Neural cell (in vitro differentiated cells): ENCODE results near the gene STRA6. TPM values are rescaled to one million over a fixed set of nuclear protein-coding genes. Genes with fewer than 3 reads are reported as not detected.

Experiments
- H2AFZ ChIP-seq: fragments of 200-600, 300-800 bp; sonication (generic), shearing (Covaris generic); 2 replicates; pipeline ENCODE4 v1.6.0; 2014; ENCODE audit warnings: low read depth, mild to moderate bottlenecking, antibody characterized with exemption, low read length, moderate library complexity
- H3F3A ChIP-seq: fragments of 200-600 bp; shearing (Covaris generic); 2 replicates; pipeline ENCODE4 v1.6.1; 2016; ENCODE audit warnings: mild to moderate bottlenecking, moderate library complexity, mixed read lengths, antibody characterized with exemption, low read length; ENCODE audit not compliant: insufficient read depth, poor library complexity, severe bottlenecking
- H3K27ac ChIP-seq: fragments of 200-600, 300-800 bp; sonication (generic), shearing (Covaris generic); 2 replicates; pipeline ENCODE4 v1.5.1; 2014; ENCODE audit warnings: mild to moderate bottlenecking, low read length, moderate library complexity
- H3K27me3 ChIP-seq: fragments of 300-800, 200-600 bp; sonication (generic), shearing (Covaris generic); 2 replicates; pipeline ENCODE4 v1.6.0; 2014; ENCODE audit warnings: mild to moderate bottlenecking, low read depth, low read length, moderate library complexity; ENCODE audit not compliant: insufficient read depth
- H3K36me3 ChIP-seq: fragments of 300-800, 200-600 bp; sonication (generic), shearing (Covaris generic); 2 replicates; pipeline ENCODE4 v1.5.1; 2014; ENCODE audit warnings: mild to moderate bottlenecking, antibody characterized with exemption, low read length, moderate library complexity; ENCODE audit not compliant: insufficient read depth
- H3K4me2 ChIP-seq: fragments of 300-800, 200-600 bp; sonication (generic), shearing (Covaris generic); 2 replicates; pipeline ENCODE4 v1.6.0; 2014; ENCODE audit warnings: mild to moderate bottlenecking, low read length
- H3K4me3 ChIP-seq: fragments of 300-800, 200-600 bp; sonication (generic), shearing (Covaris generic); 2 replicates; pipeline ENCODE4 v1.5.1; 2014; ENCODE audit warnings: mild to moderate bottlenecking, low read length, moderate library complexity
- H3K79me2 ChIP-seq: fragments of 200-600 bp; shearing (Covaris generic); replicated peaks from 2 replicates; pipeline ENCODE4 v1.6.0; 2014; ENCODE audit warnings: mild to moderate bottlenecking, low read length, moderate library complexity; ENCODE audit not compliant: insufficient read depth
- H3K9ac ChIP-seq: fragments of 300-800, 200-600 bp; sonication (generic), shearing (Covaris generic); 2 replicates; pipeline ENCODE4 v1.6.1; 2016; ENCODE audit warnings: mild to moderate bottlenecking, low read length, mixed read lengths
- H3K9me2 ChIP-seq: fragments of 200-600 bp; shearing (Covaris generic); 2 replicates; pipeline ENCODE4 v1.6.1; 2016; ENCODE audit warnings: mild to moderate bottlenecking, low read length, mixed read lengths; ENCODE audit not compliant: insufficient read depth
- H3K9me3 ChIP-seq: fragments of 200-600, 300-800 bp; sonication (generic), shearing (Covaris generic); 2 replicates; pipeline ENCODE4 v1.6.1; 2016; ENCODE audit warnings: mild to moderate bottlenecking, mixed run types, low read length, moderate library complexity, mixed read lengths
- H4K20me1 ChIP-seq: fragments of 200-600 bp; shearing (Covaris generic); 2 replicates; pipeline ENCODE4 v1.6.1; 2016; ENCODE audit warnings: mild to moderate bottlenecking, mixed run types; ENCODE audit not compliant: insufficient read depth
- EP300 ChIP-seq: fragments of 450-650 bp; conservative IDR thresholded peaks from 2 replicates; pipeline ENCODE4 v1.6.1; 2014; ENCODE audit warnings: antibody characterized with exemption, mild to moderate bottlenecking, moderate library complexity; ENCODE audit not compliant: poor library complexity, severe bottlenecking
- EZH2 ChIP-seq: fragments of 200-600, 300-800 bp; shearing (Covaris generic), sonication (generic); IDR thresholded peaks from 2 replicates; pipeline ENCODE4 v1.6.1; 2014; ENCODE audit warnings: antibody characterized with exemption, low read length, borderline replicate concordance, mild to moderate bottlenecking; ENCODE audit not compliant: insufficient read depth, poor library complexity, severe bottlenecking
- MXI1 ChIP-seq: fragments of 450-650 bp; conservative IDR thresholded peaks from 2 replicates; pipeline ENCODE4 v1.6.1; 2014; ENCODE audit warnings: antibody characterized with exemption, mild to moderate bottlenecking; ENCODE audit not compliant: poor library complexity, severe bottlenecking
- POLR2AphosphoS5 ChIP-seq: IDR thresholded peaks from 2 replicates; pipeline ENCODE4 v1.6.1; 2012
- RAD21 ChIP-seq: fragments of 450-650 bp; conservative IDR thresholded peaks from 2 replicates; pipeline ENCODE4 v1.6.1; 2014; ENCODE audit warnings: antibody characterized with exemption, mild to moderate bottlenecking, moderate library complexity
- SMC3 ChIP-seq: fragments of 450-650 bp; conservative IDR thresholded peaks from 2 replicates; pipeline ENCODE4 v1.6.1; 2014; ENCODE audit warnings: antibody characterized with exemption, mild to moderate bottlenecking, moderate library complexity; ENCODE audit not compliant: poor library complexity
- TAF1 ChIP-seq: IDR thresholded peaks from 2 replicates; pipeline ENCODE4 v1.6.1; 2012; ENCODE audit warnings: low read depth
- polyA plus RNA-seq: library from polyadenylated mRNA; depleted of rRNA; stranded (reverse); fragments of >200 nt; gene quantifications from 2 replicates; pipeline ENCODE4 v1.2.3, GENCODE V29; 2014
- TF ChIP-seq, protein P1 (sequence below): IDR thresholded peaks from 2 replicates; pipeline ENCODE4 v1.6.1; 2012; ENCODE audit warnings: borderline replicate concordance
- TF ChIP-seq, protein P2 (sequence below): fragments of 450-650 bp; IDR thresholded peaks from 2 replicates; pipeline ENCODE4 v1.5.1; 2014; ENCODE audit warnings: antibody characterized with exemption, mild to moderate bottlenecking, moderate library complexity; ENCODE audit not compliant: poor library complexity, severe bottlenecking

The STRA6 gene
- polyA plus RNA-seq, 1 donor from 2014 or later: 4.4 TPM

DNA sequence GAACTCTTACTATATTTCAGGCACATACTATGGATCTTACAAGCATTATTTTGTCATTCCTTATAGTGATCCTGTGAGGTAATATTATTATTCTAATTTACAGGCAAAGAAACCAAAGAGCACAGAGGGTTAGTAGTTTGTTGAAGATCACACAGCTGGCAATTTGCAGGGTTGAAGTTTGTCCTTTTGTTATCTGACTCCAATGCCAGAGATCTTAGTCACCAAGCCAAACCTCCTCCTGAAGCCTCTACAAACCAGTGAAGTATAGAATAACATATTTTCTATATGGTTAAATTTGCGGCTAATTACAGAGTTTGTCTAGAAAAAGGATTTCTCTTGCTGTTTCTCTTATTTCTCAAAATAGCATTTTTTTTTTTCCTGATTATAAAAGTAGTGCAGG lies 61.0 kb downstream of the STRA6 start:
- no peaks in the 10 kb centered on the region for H3K27me3 ChIP-seq
- H4K20me1 ChIP-seq: no peaks in the 10 kb centered on the region
- no peak overlapping the region for H3K27ac ChIP-seq
- no peaks in the 10 kb centered on the region for H3K36me3 ChIP-seq
- no peaks in the 10 kb centered on the region for H3K9me2 ChIP-seq
- peaks cover 3% of the 10 kb centered on the region for H3K9me3 ChIP-seq
- peaks cover 31% of the 10 kb centered on the region for H3K79me2 ChIP-seq
- TF ChIP-seq, protein P1, sequence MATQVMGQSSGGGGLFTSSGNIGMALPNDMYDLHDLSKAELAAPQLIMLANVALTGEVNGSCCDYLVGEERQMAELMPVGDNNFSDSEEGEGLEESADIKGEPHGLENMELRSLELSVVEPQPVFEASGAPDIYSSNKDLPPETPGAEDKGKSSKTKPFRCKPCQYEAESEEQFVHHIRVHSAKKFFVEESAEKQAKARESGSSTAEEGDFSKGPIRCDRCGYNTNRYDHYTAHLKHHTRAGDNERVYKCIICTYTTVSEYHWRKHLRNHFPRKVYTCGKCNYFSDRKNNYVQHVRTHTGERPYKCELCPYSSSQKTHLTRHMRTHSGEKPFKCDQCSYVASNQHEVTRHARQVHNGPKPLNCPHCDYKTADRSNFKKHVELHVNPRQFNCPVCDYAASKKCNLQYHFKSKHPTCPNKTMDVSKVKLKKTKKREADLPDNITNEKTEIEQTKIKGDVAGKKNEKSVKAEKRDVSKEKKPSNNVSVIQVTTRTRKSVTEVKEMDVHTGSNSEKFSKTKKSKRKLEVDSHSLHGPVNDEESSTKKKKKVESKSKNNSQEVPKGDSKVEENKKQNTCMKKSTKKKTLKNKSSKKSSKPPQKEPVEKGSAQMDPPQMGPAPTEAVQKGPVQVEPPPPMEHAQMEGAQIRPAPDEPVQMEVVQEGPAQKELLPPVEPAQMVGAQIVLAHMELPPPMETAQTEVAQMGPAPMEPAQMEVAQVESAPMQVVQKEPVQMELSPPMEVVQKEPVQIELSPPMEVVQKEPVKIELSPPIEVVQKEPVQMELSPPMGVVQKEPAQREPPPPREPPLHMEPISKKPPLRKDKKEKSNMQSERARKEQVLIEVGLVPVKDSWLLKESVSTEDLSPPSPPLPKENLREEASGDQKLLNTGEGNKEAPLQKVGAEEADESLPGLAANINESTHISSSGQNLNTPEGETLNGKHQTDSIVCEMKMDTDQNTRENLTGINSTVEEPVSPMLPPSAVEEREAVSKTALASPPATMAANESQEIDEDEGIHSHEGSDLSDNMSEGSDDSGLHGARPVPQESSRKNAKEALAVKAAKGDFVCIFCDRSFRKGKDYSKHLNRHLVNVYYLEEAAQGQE: no peak
- TF ChIP-seq TAF1 (no peak), POLR2AphosphoS5 (no peak), EZH2 (no peak), EP300 (no peak), RAD21 (no peak), MXI1 (no peak), SMC3 (no peak)
- TF ChIP-seq, protein P2, sequence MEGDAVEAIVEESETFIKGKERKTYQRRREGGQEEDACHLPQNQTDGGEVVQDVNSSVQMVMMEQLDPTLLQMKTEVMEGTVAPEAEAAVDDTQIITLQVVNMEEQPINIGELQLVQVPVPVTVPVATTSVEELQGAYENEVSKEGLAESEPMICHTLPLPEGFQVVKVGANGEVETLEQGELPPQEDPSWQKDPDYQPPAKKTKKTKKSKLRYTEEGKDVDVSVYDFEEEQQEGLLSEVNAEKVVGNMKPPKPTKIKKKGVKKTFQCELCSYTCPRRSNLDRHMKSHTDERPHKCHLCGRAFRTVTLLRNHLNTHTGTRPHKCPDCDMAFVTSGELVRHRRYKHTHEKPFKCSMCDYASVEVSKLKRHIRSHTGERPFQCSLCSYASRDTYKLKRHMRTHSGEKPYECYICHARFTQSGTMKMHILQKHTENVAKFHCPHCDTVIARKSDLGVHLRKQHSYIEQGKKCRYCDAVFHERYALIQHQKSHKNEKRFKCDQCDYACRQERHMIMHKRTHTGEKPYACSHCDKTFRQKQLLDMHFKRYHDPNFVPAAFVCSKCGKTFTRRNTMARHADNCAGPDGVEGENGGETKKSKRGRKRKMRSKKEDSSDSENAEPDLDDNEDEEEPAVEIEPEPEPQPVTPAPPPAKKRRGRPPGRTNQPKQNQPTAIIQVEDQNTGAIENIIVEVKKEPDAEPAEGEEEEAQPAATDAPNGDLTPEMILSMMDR: no peak
- H3K4me3 ChIP-seq: no peak overlapping the region
- no peaks in the 10 kb centered on the region for H3F3A ChIP-seq
- H2AFZ ChIP-seq: no peak overlapping the region
- H3K9ac ChIP-seq: no peak overlapping the region
- H3K4me2 ChIP-seq: no peak overlapping the region

DNA sequence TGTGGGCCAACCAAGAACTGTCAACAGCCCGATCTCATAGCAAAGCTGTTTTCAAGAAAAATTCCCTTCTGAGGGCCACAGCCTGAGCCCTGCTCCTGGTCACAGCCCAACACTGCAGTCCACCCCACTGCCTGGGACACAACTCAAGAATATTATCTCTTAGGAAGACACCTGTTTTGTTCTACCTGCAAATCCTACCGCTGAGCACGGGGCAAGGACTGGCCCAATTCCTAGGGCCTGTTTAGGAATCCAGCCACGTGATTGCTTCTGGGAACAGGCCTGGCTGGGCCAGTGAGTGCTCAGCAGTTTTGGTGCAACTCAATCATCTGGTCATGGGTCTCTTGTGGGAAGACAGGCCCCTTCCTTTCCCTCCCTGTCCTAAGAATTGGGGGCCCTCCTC lies 63.9 kb downstream of the STRA6 start:
- peaks cover 57% of the 10 kb centered on the region for H3K79me2 ChIP-seq
- H3K9me3 ChIP-seq: peaks cover 17% of the 10 kb centered on the region
- no peak overlapping the region for H2AFZ ChIP-seq
- no peaks in the 10 kb centered on the region for H3K27me3 ChIP-seq
- H3K9me2 ChIP-seq: no peaks in the 10 kb centered on the region
- H3K4me2 ChIP-seq: no peak overlapping the region
- no peak overlapping the region for H3K9ac ChIP-seq
- H4K20me1 ChIP-seq: no peaks in the 10 kb centered on the region
- no peaks in the 10 kb centered on the region for H3F3A ChIP-seq
- peak overlapping the region; percentile 38 for H3K4me3 ChIP-seq
- TF ChIP-seq EZH2 (no peak), TAF1 (no peak), SMC3 (no peak), EP300 (no peak), POLR2AphosphoS5 (no peak), MXI1 (no peak), RAD21 (no peak)
- TF ChIP-seq, protein P2: no peak
- TF ChIP-seq, protein P1: no peak
- H3K36me3 ChIP-seq: peaks cover 15% of the 10 kb centered on the region
- H3K27ac ChIP-seq: peak overlapping the region; percentile 82
